B cell (primary cell): Measurements from ENCODE around the gene TSKU. TPM values are rescaled to one million over a fixed set of nuclear protein-coding genes. Genes with fewer than 3 reads are reported as not detected.

Experiments
- ATAC-seq: fragments of 200-7000 bp; cut with Tn5 transposase; one replicate; pipeline ENCODE4 v1.10.0; 2021; ENCODE audit warnings: low read depth, mild to moderate bottlenecking, moderate number of reproducible peaks, moderate library complexity
- CTCF ChIA-PET: fragments of 350-600 bp; sonication (Branson Sonifier 250); formaldehyde crosslinking; loops from one replicate; lab custom pipeline; 2021; ENCODE audit warnings: antibody characterized with exemption, inconsistent platforms; lab: Charles Lee
- POLR2A ChIA-PET: fragments of 350-600 bp; sonication (Branson Sonifier 250); formaldehyde crosslinking; loops from one replicate; lab custom pipeline; 2021; ENCODE audit warnings: antibody characterized with exemption; lab: Charles Lee
- DNase-seq: peaks from one replicate; pipeline ENCODE4 v3.0.0; 2013
- H2AFZ ChIP-seq: 2 replicates; pipeline ENCODE4 v1.6.1; 2012; ENCODE audit warnings: mild to moderate bottlenecking, low read depth, low read length; ENCODE audit not compliant: insufficient read depth, poor library complexity, severe bottlenecking
- H3K27ac ChIP-seq, 2 donors: 1 replicate in 1 of 2; 2 replicates in 1 of 2; pipeline ENCODE4 v1.5.1; 2012 to 2013; ENCODE audit warnings: low read length in 2 of 2, mild to moderate bottlenecking in 2 of 2, moderate library complexity in 1 of 2
- H3K27me3 ChIP-seq, 4 experiments: fragments of 200-600 bp in 1 of 4; sonication (generic) in 1 of 4; replicated peaks in 1 of 4; 1 replicate in 2 of 4; 2 replicates in 2 of 4; pipeline versions ENCODE4 v1.6.1 to v1.7.0; 2013 to 2016; ENCODE audit warnings: low read length in 3 of 4, mild to moderate bottlenecking in 2 of 4, mixed read lengths in 1 of 4, moderate library complexity in 1 of 4; ENCODE audit not compliant: insufficient read depth in 4 of 4, control insufficient read depth in 3 of 4; ENCODE audit errors: control extremely low read depth in 1 of 4
- H3K36me3 ChIP-seq, 2 experiments: replicated peaks in 1 of 2; 1 replicate in 1 of 2; 2 replicates in 1 of 2; pipeline versions ENCODE4 v1.6.1 to v1.7.1; 2013; ENCODE audit warnings: low read length in 1 of 2; ENCODE audit not compliant: insufficient read depth in 2 of 2, control insufficient read depth in 1 of 2; ENCODE audit errors: control extremely low read depth in 1 of 2, extremely low read depth in 1 of 2
- H3K4me1 ChIP-seq, 2 donors: fragments of 200-600 bp in 1 of 2; sonication (generic) in 1 of 2; 1 replicate in 1 of 2; 2 replicates in 1 of 2; pipeline versions ENCODE4 v1.5.1 to v1.6.1; 2013 to 2017; ENCODE audit warnings: low read length in 2 of 2; ENCODE audit not compliant: control insufficient read depth in 2 of 2, insufficient read depth in 2 of 2
- H3K4me2 ChIP-seq: replicated peaks from 2 replicates; pipeline ENCODE3; 2012; ENCODE audit warnings: mild to moderate bottlenecking, low read depth, low read length; ENCODE audit not compliant: poor library complexity, severe bottlenecking
- H3K4me3 ChIP-seq, 5 experiments: fragments of 200-600 bp in 1 of 5; sonication (generic) in 1 of 5; 1 replicate in 3 of 5; 2 replicates in 2 of 5; pipeline versions ENCODE4 v1.5.1 to v1.7.0; 2011 to 2016; ENCODE audit warnings: low read length in 4 of 5, mild to moderate bottlenecking in 4 of 5, low read depth in 2 of 5, control low read depth in 1 of 5, moderate library complexity in 1 of 5; ENCODE audit not compliant: insufficient read depth in 1 of 5; ENCODE audit errors: control extremely low read depth in 1 of 5, extremely low read depth in 1 of 5
- H3K79me2 ChIP-seq: fragments of 200-600 bp; sonication (generic); one replicate; pipeline ENCODE4 v1.6.0; 2016; ENCODE audit warnings: low read length; ENCODE audit not compliant: control insufficient read depth, insufficient read depth
- H3K9ac ChIP-seq: fragments of 200-600 bp; sonication (generic); 2 replicates; pipeline ENCODE4 v1.6.1; 2017; ENCODE audit warnings: mild to moderate bottlenecking, low read length, moderate library complexity
- H3K9me3 ChIP-seq, 3 donors: one replicate each; pipeline versions ENCODE4 v1.6.1 to v1.7.1; 2013; ENCODE audit warnings: low read length in 2 of 3; ENCODE audit not compliant: control insufficient read depth in 2 of 3, insufficient read depth in 1 of 3; ENCODE audit errors: control extremely low read depth in 1 of 3
- H4K20me1 ChIP-seq: 2 replicates; pipeline ENCODE4 v1.6.0; 2012; ENCODE audit warnings: mild to moderate bottlenecking, low read length; ENCODE audit not compliant: insufficient read depth, control insufficient read depth, poor library complexity, severe bottlenecking
- H3K27ac Mint-ChIP-seq: one replicate; pipeline ENCODE4 v1.8.0; 2021; ENCODE audit warnings: mixed read lengths
- H3K27me3 Mint-ChIP-seq: one replicate; pipeline ENCODE4 v1.8.0; 2021; ENCODE audit warnings: mixed read lengths
- H3K4me1 Mint-ChIP-seq: one replicate; pipeline ENCODE4 v1.8.0; 2021; ENCODE audit warnings: mixed read lengths
- H3K4me3 Mint-ChIP-seq: one replicate; pipeline ENCODE4 v1.8.0; 2021; ENCODE audit warnings: mixed read lengths
- H3K9me3 Mint-ChIP-seq: one replicate; pipeline ENCODE4 v1.8.0; 2022; ENCODE audit warnings: mixed read lengths; ENCODE audit not compliant: insufficient read depth
- EZH2 ChIP-seq: IDR thresholded peaks from 2 replicates; pipeline ENCODE4 v1.6.1; 2012; ENCODE audit warnings: borderline replicate concordance, low read depth, mild to moderate bottlenecking, moderate library complexity, low read length; ENCODE audit not compliant: insufficient read depth, poor library complexity, severe bottlenecking
- WGBS: methylation state at CpG from one replicate; pipeline ENCODE4 v1.1.5; 2013; ENCODE audit warnings: missing lambda C conversion rate; ENCODE audit not compliant: insufficient coverage; 5-methylcytosine and 5-hydroxymethylcytosine counted together
- intact Hi-C: fragments of 100-400 bp; cut with micrococcal nuclease; formaldehyde crosslinking; loops from one replicate; pipeline ENCODE4 v1.10.0; 2022
- polyA plus RNA-seq: library from polyadenylated mRNA; depleted of rRNA; stranded (reverse); fragments of >200 nt; gene quantifications from 2 replicates; pipeline ENCODE4 v1.2.3, GENCODE V29; 2012
- total RNA-seq, 2 donors: library from RNA; stranded (reverse); fragments of 120-200 nt in 1 of 2; gene quantifications; 1 replicate in 1 of 2; 2 replicates in 1 of 2; pipeline versions ENCODE4 v1.2.3 to v1.2.4, GENCODE V29; 2013 to 2022
- TF ChIP-seq, protein P1 (sequence below): fragments of 200-600 bp; IDR thresholded peaks from one replicate; pipeline ENCODE4 v1.8.0; 2022; ENCODE audit warnings: antibody characterized with exemption, mild to moderate bottlenecking

TSKU gene
- total and polyA plus RNA-seq, 2 donors (not counting 1 experiment from before 2014, with no cell fraction given) = not detected

DNA sequence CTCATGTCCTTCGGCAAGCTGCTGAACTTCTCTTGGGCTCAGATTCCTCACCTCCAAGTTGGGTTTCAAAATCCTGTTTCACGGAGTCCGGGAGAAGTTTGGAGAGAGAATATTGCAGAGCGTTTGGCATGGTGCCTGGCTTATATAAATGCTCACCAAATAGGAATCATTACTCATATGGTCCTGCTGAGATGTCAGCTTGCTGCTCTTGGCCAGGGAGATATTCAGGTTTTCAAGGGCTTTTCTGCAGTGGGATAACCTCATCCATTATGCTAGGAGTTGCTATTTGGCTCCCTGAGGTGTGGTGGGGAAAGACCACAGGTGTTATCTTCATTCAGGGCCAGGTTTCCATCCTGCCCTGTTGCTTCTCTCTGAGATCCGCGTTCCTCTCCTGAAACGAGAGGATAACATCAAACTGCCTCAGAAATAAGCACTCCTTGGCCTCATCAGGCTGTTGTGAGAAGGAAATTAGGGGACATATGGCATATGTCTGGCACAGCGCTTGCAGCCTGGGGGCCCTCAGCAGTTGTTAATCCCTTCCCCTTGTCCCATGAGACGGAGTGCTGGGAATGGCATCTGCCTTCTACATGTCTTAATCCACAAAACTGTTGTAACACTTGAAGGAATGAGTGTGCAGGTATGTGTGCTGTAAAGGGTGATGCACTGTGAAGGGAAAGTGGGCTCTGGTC is 47.6 kb downstream of the TSKU start:
- Mint-ChIP-seq H3K4me1 (no peaks in the 10 kb centered on the region), H3K27me3 (peaks cover 4% of the 10 kb centered on the region), H3K9me3 (no peaks in the 10 kb centered on the region), H3K27ac (no peak overlapping the region), H3K4me3 (no peak overlapping the region)
- WGBS = 100% methylated on average over 2 of the region's 9 CpGs
- DNase-seq (no peak), ATAC-seq (no peak)
- intact Hi-C loops = no loop called here
- no peak for TF ChIP-seq EZH2
- TF ChIP-seq, protein P1, sequence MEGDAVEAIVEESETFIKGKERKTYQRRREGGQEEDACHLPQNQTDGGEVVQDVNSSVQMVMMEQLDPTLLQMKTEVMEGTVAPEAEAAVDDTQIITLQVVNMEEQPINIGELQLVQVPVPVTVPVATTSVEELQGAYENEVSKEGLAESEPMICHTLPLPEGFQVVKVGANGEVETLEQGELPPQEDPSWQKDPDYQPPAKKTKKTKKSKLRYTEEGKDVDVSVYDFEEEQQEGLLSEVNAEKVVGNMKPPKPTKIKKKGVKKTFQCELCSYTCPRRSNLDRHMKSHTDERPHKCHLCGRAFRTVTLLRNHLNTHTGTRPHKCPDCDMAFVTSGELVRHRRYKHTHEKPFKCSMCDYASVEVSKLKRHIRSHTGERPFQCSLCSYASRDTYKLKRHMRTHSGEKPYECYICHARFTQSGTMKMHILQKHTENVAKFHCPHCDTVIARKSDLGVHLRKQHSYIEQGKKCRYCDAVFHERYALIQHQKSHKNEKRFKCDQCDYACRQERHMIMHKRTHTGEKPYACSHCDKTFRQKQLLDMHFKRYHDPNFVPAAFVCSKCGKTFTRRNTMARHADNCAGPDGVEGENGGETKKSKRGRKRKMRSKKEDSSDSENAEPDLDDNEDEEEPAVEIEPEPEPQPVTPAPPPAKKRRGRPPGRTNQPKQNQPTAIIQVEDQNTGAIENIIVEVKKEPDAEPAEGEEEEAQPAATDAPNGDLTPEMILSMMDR = no peak
- Histone ChIP-seq H2AFZ (no peak overlapping the region), H3K27ac (no peak overlapping the region), H4K20me1 (no peaks in the 10 kb centered on the region), H3K9me3 (no peaks in the 10 kb centered on the region), H3K4me1 (no peaks in the 10 kb centered on the region), H3K4me2 (no peak overlapping the region), H3K36me3 (no peaks in the 10 kb centered on the region), H3K79me2 (no peaks in the 10 kb centered on the region), H3K27me3 (no peaks in the 10 kb centered on the region), H3K9ac (no peak overlapping the region), H3K4me3 (no peak overlapping the region)
- ChIA-PET CTCF (no interaction called here), POLR2A (no interaction called here)

DNA sequence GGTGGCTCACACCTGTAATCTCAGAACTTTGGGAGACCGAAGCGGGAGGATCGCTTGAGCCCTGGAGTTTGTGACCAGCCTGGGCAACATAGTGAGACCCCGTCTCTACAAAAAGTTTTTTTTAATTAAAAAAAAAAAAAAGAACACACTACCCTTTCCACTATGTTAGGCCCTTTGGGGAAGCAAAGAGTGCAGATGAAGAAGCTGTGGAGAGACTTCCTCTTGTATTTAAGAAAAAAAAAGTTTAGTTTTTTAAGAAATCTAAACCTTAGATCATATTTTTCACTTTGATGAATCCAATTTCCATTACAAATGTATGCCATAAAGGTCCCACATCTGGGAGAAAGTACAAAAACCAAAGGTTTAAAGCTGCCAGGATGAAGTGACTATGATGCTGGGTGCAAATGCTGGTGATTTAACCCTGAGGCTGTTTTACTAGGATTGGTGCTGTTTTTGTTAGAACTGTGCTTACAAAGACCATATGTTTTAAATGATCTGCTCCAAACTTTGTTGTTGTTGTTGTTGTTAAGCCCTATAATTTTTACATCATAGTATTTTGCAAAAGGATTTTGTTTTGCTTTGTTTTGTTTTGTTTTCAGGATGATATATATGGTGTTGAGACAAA is 48.6 kb downstream of the TSKU start:
- DNase-seq (no peak), ATAC-seq (no peak)
- no peak overlapping the region for H3K27ac ChIP-seq
- no peaks in the 10 kb centered on the region for H3K4me1 Mint-ChIP-seq
- no peaks in the 10 kb centered on the region for H3K9me3 ChIP-seq
- TF ChIP-seq, protein P1 = no peak
- no peak for TF ChIP-seq EZH2
- POLR2A ChIA-PET = no interaction called here
- no peak overlapping the region for H3K9ac ChIP-seq
- CTCF ChIA-PET = no interaction called here
- no peak overlapping the region for H3K4me3 ChIP-seq
- H3K27ac Mint-ChIP-seq = no peak overlapping the region
- peaks cover 4% of the 10 kb centered on the region for H3K27me3 Mint-ChIP-seq
- intact Hi-C loops = no loop called here
- H4K20me1 ChIP-seq = no peaks in the 10 kb centered on the region
- no peak overlapping the region for H3K4me3 Mint-ChIP-seq
- H3K4me1 ChIP-seq = no peaks in the 10 kb centered on the region
- H3K9me3 Mint-ChIP-seq = no peaks in the 10 kb centered on the region
- no peaks in the 10 kb centered on the region for H3K36me3 ChIP-seq
- H3K79me2 ChIP-seq = no peaks in the 10 kb centered on the region
- WGBS = no CpG with 5 or more reads among the region's 4 CpGs
- H2AFZ ChIP-seq = no peak overlapping the region
- no peaks in the 10 kb centered on the region for H3K27me3 ChIP-seq
- no peak overlapping the region for H3K4me2 ChIP-seq
